ENCODE data around the gene SLC16A10. TPM values are rescaled to one million over a fixed set of nuclear protein-coding genes. Genes with fewer than 3 reads are reported as not detected.
"Not testable (repeated sequence)": the region's sequence is repeated elsewhere in the genome, so short reads cannot be mapped to it uniquely, and the experiment has no call there.

Gene SLC16A10
- polyA plus RNA-seq, 4 donors = 0.81 to 24.1 (median 4.3) TPM

- no peaks in the 10 kb centered on the region for H3K27me3 ChIP-seq (ENCODE audit: control insufficient read depth in 3 of 3, insufficient read depth in 3 of 3, low read length in 3 of 3)
- no peaks in the 10 kb centered on the region for H3K9me3 ChIP-seq (ENCODE audit: control insufficient read depth in 2 of 2, insufficient read depth in 1 of 2, low read depth in 1 of 2, low read length in 1 of 2)
- peaks cover 3 to 17% (median 3%) of the 10 kb centered on the region in 3 donors for H3K4me1 ChIP-seq (ENCODE audit: control insufficient read depth in 3 of 3, insufficient read depth in 2 of 3, low read depth in 1 of 3, low read length in 2 of 3)
- peak overlapping the region in 2 of 3 donors; percentile 63 to 69 for H3K27ac ChIP-seq (ENCODE audit: low read depth in 1 of 3, low read length in 2 of 3)
- FAIRE-seq (no peak), DNase-seq (peak; percentile 59 to 67)
- 13 to 48% (median 27%) methylated on average over 8 of the region's 8 CpGs for WGBS, 3 donors
- no peak overlapping the region for H3K4me3 ChIP-seq (ENCODE audit: low read depth in 1 of 3, low read length in 3 of 3)
- H3K36me3 ChIP-seq (ENCODE audit: control insufficient read depth in 3 of 3, insufficient read depth in 2 of 3, low read depth in 1 of 3, low read length in 3 of 3) = peaks cover 0 to 3% (median 0%) of the 10 kb centered on the region in 3 donors
Measured at GRCh38 chr6:111200350-111201243, 113.3 kb downstream of the SLC16A10 start.

GRCh38 chr6:111201244-111201554 lies 113.9 kb downstream of the SLC16A10 start:
- H3K4me1 ChIP-seq (ENCODE audit: control insufficient read depth in 3 of 3, insufficient read depth in 2 of 3, low read depth in 1 of 3, low read length in 2 of 3) = peaks cover 3 to 16% (median 3%) of the 10 kb centered on the region in 3 donors

GRCh38 chr6:111201764-111202163 lies 114.5 kb downstream of the SLC16A10 start:
- DNase-seq (no peak), FAIRE-seq (no peak)
- no peak overlapping the region for H3K4me3 ChIP-seq (ENCODE audit: low read depth in 1 of 3, low read length in 3 of 3)
- H3K9me3 ChIP-seq (ENCODE audit: control insufficient read depth in 2 of 2, insufficient read depth in 1 of 2, low read depth in 1 of 2, low read length in 1 of 2) = no peaks in the 10 kb centered on the region
- WGBS, 3 donors = 80 to 87% (median 81%) methylated on average over 3 of the region's 3 CpGs
- no peak overlapping the region for H3K27ac ChIP-seq (ENCODE audit: low read depth in 1 of 3, low read length in 2 of 3)
- H3K27me3 ChIP-seq (ENCODE audit: control insufficient read depth in 3 of 3, insufficient read depth in 3 of 3, low read length in 3 of 3) = no peaks in the 10 kb centered on the region
- H3K4me1 ChIP-seq (ENCODE audit: control insufficient read depth in 3 of 3, insufficient read depth in 2 of 3, low read depth in 1 of 3, low read length in 2 of 3) = peaks cover 3 to 16% (median 3%) of the 10 kb centered on the region in 3 donors
- peaks cover 0 to 3% (median 0%) of the 10 kb centered on the region in 3 donors for H3K36me3 ChIP-seq (ENCODE audit: control insufficient read depth in 3 of 3, insufficient read depth in 2 of 3, low read depth in 1 of 3, low read length in 3 of 3)

More at GRCh38 chr6:111201244-111201554, 113.9 kb downstream of the SLC16A10 start:
- Histone ChIP-seq H3K4me3 (ENCODE audit: low read depth in 1 of 3, low read length in 3 of 3) (no peak overlapping the region), H3K36me3 (ENCODE audit: control insufficient read depth in 3 of 3, insufficient read depth in 2 of 3, low read depth in 1 of 3, low read length in 3 of 3) (peaks cover 0 to 3% (median 0%) of the 10 kb centered on the region in 3 donors), H3K27ac (ENCODE audit: low read depth in 1 of 3, low read length in 2 of 3) (peak overlapping the region in 2 of 3 donors; percentile 63 to 69), H3K9me3 (ENCODE audit: control insufficient read depth in 2 of 2, insufficient read depth in 1 of 2, low read depth in 1 of 2, low read length in 1 of 2) (no peaks in the 10 kb centered on the region), H3K27me3 (ENCODE audit: control insufficient read depth in 3 of 3, insufficient read depth in 3 of 3, low read length in 3 of 3) (no peaks in the 10 kb centered on the region)
- DNase-seq = no peak
- no peak for FAIRE-seq
- WGBS, 3 donors = 17 to 50% (median 31%) methylated on average over 1 of the region's 1 CpG

- FAIRE-seq = not testable (repeated sequence)
- 97 to 99% (median 98%) methylated on average over 4 of the region's 4 CpGs for WGBS, 3 donors
Measured at GRCh38 chr6:111203539-111203938, 116.2 kb downstream of the SLC16A10 start.

GRCh38 chr6:111204305-111204704 lies 117.0 kb downstream of the SLC16A10 start:
- Histone ChIP-seq H3K27me3 (ENCODE audit: control insufficient read depth in 3 of 3, insufficient read depth in 3 of 3, low read length in 3 of 3) (no peaks in the 10 kb centered on the region), H3K4me3 (ENCODE audit: low read depth in 1 of 3, low read length in 3 of 3) (no peak overlapping the region), H3K9me3 (ENCODE audit: control insufficient read depth in 2 of 2, insufficient read depth in 1 of 2, low read depth in 1 of 2, low read length in 1 of 2) (no peaks in the 10 kb centered on the region), H3K36me3 (ENCODE audit: control insufficient read depth in 3 of 3, insufficient read depth in 2 of 3, low read depth in 1 of 3, low read length in 3 of 3) (peaks cover 0 to 2% (median 0%) of the 10 kb centered on the region in 3 donors), H3K27ac (ENCODE audit: low read depth in 1 of 3, low read length in 2 of 3) (no peak overlapping the region), H3K4me1 (ENCODE audit: control insufficient read depth in 3 of 3, insufficient read depth in 2 of 3, low read depth in 1 of 3, low read length in 2 of 3) (peaks cover 3 to 16% (median 3%) of the 10 kb centered on the region in 3 donors)
- 67 to 78% (median 74%) methylated on average over 2 of the region's 2 CpGs for WGBS, 3 donors
- FAIRE-seq (no peak), DNase-seq (no peak)

More at GRCh38 chr6:111203539-111203938, 116.2 kb downstream of the SLC16A10 start:
- not testable (repeated sequence) for H3K36me3 ChIP-seq (ENCODE audit: control insufficient read depth in 3 of 3, insufficient read depth in 2 of 3, low read depth in 1 of 3, low read length in 3 of 3); H3K27ac ChIP-seq (ENCODE audit: low read depth in 1 of 3, low read length in 2 of 3); H3K9me3 ChIP-seq (ENCODE audit: control insufficient read depth in 2 of 2, insufficient read depth in 1 of 2, low read depth in 1 of 2, low read length in 1 of 2); H3K27me3 ChIP-seq (ENCODE audit: control insufficient read depth in 3 of 3, insufficient read depth in 3 of 3, low read length in 3 of 3); DNase-seq; H3K4me3 ChIP-seq (ENCODE audit: low read depth in 1 of 3, low read length in 3 of 3)
- H3K4me1 ChIP-seq (ENCODE audit: control insufficient read depth in 3 of 3, insufficient read depth in 2 of 3, low read depth in 1 of 3, low read length in 2 of 3) = peaks cover 3 to 16% (median 3%) of the 10 kb centered on the region in 3 donors

GRCh38 chr6:111204881-111205280 lies 117.6 kb downstream of the SLC16A10 start:
- Histone ChIP-seq H3K9me3 (ENCODE audit: control insufficient read depth in 2 of 2, insufficient read depth in 1 of 2, low read depth in 1 of 2, low read length in 1 of 2) (no peaks in the 10 kb centered on the region), H3K27ac (ENCODE audit: low read depth in 1 of 3, low read length in 2 of 3) (no peak overlapping the region), H3K27me3 (ENCODE audit: control insufficient read depth in 3 of 3, insufficient read depth in 3 of 3, low read length in 3 of 3) (no peaks in the 10 kb centered on the region), H3K4me1 (ENCODE audit: control insufficient read depth in 3 of 3, insufficient read depth in 2 of 3, low read depth in 1 of 3, low read length in 2 of 3) (peaks cover 1 to 16% (median 3%) of the 10 kb centered on the region in 3 donors), H3K4me3 (ENCODE audit: low read depth in 1 of 3, low read length in 3 of 3) (no peak overlapping the region), H3K36me3 (ENCODE audit: control insufficient read depth in 3 of 3, insufficient read depth in 2 of 3, low read depth in 1 of 3, low read length in 3 of 3) (peaks cover 0 to 2% (median 0%) of the 10 kb centered on the region in 3 donors)
- 64 to 84% (median 67%) methylated on average over 2 of the region's 2 CpGs for WGBS, 3 donors
- DNase-seq (no peak), FAIRE-seq (no peak)

- DNase-seq = no peak
- H3K9me3 ChIP-seq (ENCODE audit: control insufficient read depth in 2 of 2, insufficient read depth in 1 of 2, low read depth in 1 of 2, low read length in 1 of 2) = no peaks in the 10 kb centered on the region
- H3K4me3 ChIP-seq (ENCODE audit: low read depth in 1 of 3, low read length in 3 of 3) = no peak overlapping the region
- peaks cover 0 to 13% (median 3%) of the 10 kb centered on the region in 3 donors for H3K4me1 ChIP-seq (ENCODE audit: control insufficient read depth in 3 of 3, insufficient read depth in 2 of 3, low read depth in 1 of 3, low read length in 2 of 3)
- no peak for FAIRE-seq
- H3K27ac ChIP-seq (ENCODE audit: low read depth in 1 of 3, low read length in 2 of 3) = no peak overlapping the region
- 42 to 63% (median 54%) methylated on average over 3 of the region's 3 CpGs for WGBS, 3 donors
- no peaks in the 10 kb centered on the region for H3K27me3 ChIP-seq (ENCODE audit: control insufficient read depth in 3 of 3, insufficient read depth in 3 of 3, low read length in 3 of 3)
- H3K36me3 ChIP-seq (ENCODE audit: control insufficient read depth in 3 of 3, insufficient read depth in 2 of 3, low read depth in 1 of 3, low read length in 3 of 3) = peaks cover 0 to 2% (median 0%) of the 10 kb centered on the region in 3 donors
Measured at GRCh38 chr6:111205502-111205901, 118.2 kb downstream of the SLC16A10 start.

- peak in 1 of 2 donors; percentile 15 for DNase-seq
- peaks cover 0 to 3% (median 0%) of the 10 kb centered on the region in 3 donors for H3K4me1 ChIP-seq (ENCODE audit: control insufficient read depth in 3 of 3, insufficient read depth in 2 of 3, low read depth in 1 of 3, low read length in 2 of 3)
- no peaks in the 10 kb centered on the region for H3K9me3 ChIP-seq (ENCODE audit: control insufficient read depth in 2 of 2, insufficient read depth in 1 of 2, low read depth in 1 of 2, low read length in 1 of 2)
- no peaks in the 10 kb centered on the region for H3K27me3 ChIP-seq (ENCODE audit: control insufficient read depth in 3 of 3, insufficient read depth in 3 of 3, low read length in 3 of 3)
- H3K36me3 ChIP-seq (ENCODE audit: control insufficient read depth in 3 of 3, insufficient read depth in 2 of 3, low read depth in 1 of 3, low read length in 3 of 3) = peaks cover 0 to 9% (median 0%) of the 10 kb centered on the region in 3 donors
- H3K27ac ChIP-seq (ENCODE audit: low read depth in 1 of 3, low read length in 2 of 3) = no peak overlapping the region
- 76 to 82% (median 82%) methylated on average over 4 of the region's 4 CpGs for WGBS, 3 donors
- no peak for FAIRE-seq
- H3K4me3 ChIP-seq (ENCODE audit: low read depth in 1 of 3, low read length in 3 of 3) = no peak overlapping the region
Measured at GRCh38 chr6:111207141-111207858, 120.0 kb downstream of the SLC16A10 start.
